Measurements from ENCODE around the gene AKAIN1.

Gene AKAIN1

GRCh38 chr18:5155907-5156287, 41.2 kb downstream of the AKAIN1 start:
- Histone ChIP-seq H2AFZ (ENCODE audit: low read length) (no peak overlapping the region), H4K20me1 (ENCODE audit: insufficient read depth, low read length) (no peaks in the 10 kb centered on the region), H3K4me2 (ENCODE audit: low read depth, low read length) (no peak overlapping the region), H3K4me3 (ENCODE audit: low read length) (no peak overlapping the region), H3K79me2 (ENCODE audit: low read length) (no peaks in the 10 kb centered on the region), H3K36me3 (replicated peaks; ENCODE audit: insufficient read depth, low read length) (no peaks in the 10 kb centered on the region), H3K9me2 (replicated peaks; ENCODE audit: insufficient read depth, low read length) (no peaks in the 10 kb centered on the region), H3K9me3 (replicated peaks; ENCODE audit: insufficient read depth, low read length) (no peaks in the 10 kb centered on the region), H3K9ac (ENCODE audit: low read length) (no peak overlapping the region), H3K4me1 (ENCODE audit: low read length) (no peaks in the 10 kb centered on the region), H3F3A (ENCODE audit: insufficient read depth, low read length) (no peaks in the 10 kb centered on the region), H3K27ac (ENCODE audit: low read length) (no peak overlapping the region), H3K27me3 (replicated peaks; ENCODE audit: insufficient read depth, low read length) (no peaks in the 10 kb centered on the region)
- DNase-seq, result no peak
- no peak for TF ChIP-seq EZH2 (optimal IDR thresholded peaks at IDR 0.05; ENCODE audit: low read depth, low read length)

GRCh38 chr18:5155218-5155906, 41.7 kb downstream of the AKAIN1 start:
- H3K9ac ChIP-seq (ENCODE audit: low read length), result no peak overlapping the region
- no peaks in the 10 kb centered on the region for H3K4me1 ChIP-seq (ENCODE audit: low read length)
- no peak overlapping the region for H3K4me3 ChIP-seq (ENCODE audit: low read length)
- H2AFZ ChIP-seq (ENCODE audit: low read length), result no peak overlapping the region
- H3K9me2 ChIP-seq (replicated peaks; ENCODE audit: insufficient read depth, low read length), result no peaks in the 10 kb centered on the region
- H3K9me3 ChIP-seq (replicated peaks; ENCODE audit: insufficient read depth, low read length), result no peaks in the 10 kb centered on the region
- H3K4me2 ChIP-seq (ENCODE audit: low read depth, low read length), result no peak overlapping the region
- TF ChIP-seq EZH2phosphoT487 (IDR thresholded peaks at IDR 0.05; ENCODE audit: low read length), result no peak
- no peak for TF ChIP-seq CTCF (IDR thresholded peaks at IDR 0.05; ENCODE audit: low read length)
- no peak for TF ChIP-seq EZH2 (optimal IDR thresholded peaks at IDR 0.05; ENCODE audit: low read depth, low read length)
- DNase-seq, result no peak
- H3K27me3 ChIP-seq (replicated peaks; ENCODE audit: insufficient read depth, low read length), result no peaks in the 10 kb centered on the region
- H4K20me1 ChIP-seq (ENCODE audit: insufficient read depth, low read length), result no peaks in the 10 kb centered on the region
- no peaks in the 10 kb centered on the region for H3K36me3 ChIP-seq (replicated peaks; ENCODE audit: insufficient read depth, low read length)
- no peaks in the 10 kb centered on the region for H3K79me2 ChIP-seq (ENCODE audit: low read length)
- H3K27ac ChIP-seq (ENCODE audit: low read length), result no peak overlapping the region
- no peaks in the 10 kb centered on the region for H3F3A ChIP-seq (ENCODE audit: insufficient read depth, low read length)

- H3K27ac ChIP-seq (ENCODE audit: low read length), result no peak overlapping the region
- TF ChIP-seq CTCF (IDR thresholded peaks at IDR 0.05; ENCODE audit: low read length) (no peak), EZH2 (optimal IDR thresholded peaks at IDR 0.05; ENCODE audit: low read depth, low read length) (no peak), EZH2phosphoT487 (IDR thresholded peaks at IDR 0.05; ENCODE audit: low read length) (no peak)
- H3K4me1 ChIP-seq (ENCODE audit: low read length), result no peaks in the 10 kb centered on the region
- no peaks in the 10 kb centered on the region for H3K27me3 ChIP-seq (replicated peaks; ENCODE audit: insufficient read depth, low read length)
- H4K20me1 ChIP-seq (ENCODE audit: insufficient read depth, low read length), result no peaks in the 10 kb centered on the region
- no peak overlapping the region for H3K9ac ChIP-seq (ENCODE audit: low read length)
- H3K9me2 ChIP-seq (replicated peaks; ENCODE audit: insufficient read depth, low read length), result no peaks in the 10 kb centered on the region
- no peak overlapping the region for H2AFZ ChIP-seq (ENCODE audit: low read length)
- no peaks in the 10 kb centered on the region for H3F3A ChIP-seq (ENCODE audit: insufficient read depth, low read length)
- no peaks in the 10 kb centered on the region for H3K36me3 ChIP-seq (replicated peaks; ENCODE audit: insufficient read depth, low read length)
- H3K4me3 ChIP-seq (ENCODE audit: low read length), result no peak overlapping the region
- DNase-seq, result no peak
- no peak overlapping the region for H3K4me2 ChIP-seq (ENCODE audit: low read depth, low read length)
- H3K9me3 ChIP-seq (replicated peaks; ENCODE audit: insufficient read depth, low read length), result no peaks in the 10 kb centered on the region
- no peaks in the 10 kb centered on the region for H3K79me2 ChIP-seq (ENCODE audit: low read length)
Measured at GRCh38 chr18:5152343-5153020, 44.6 kb downstream of the AKAIN1 start.

GRCh38 chr18:5150894-5151293, 46.2 kb downstream of the AKAIN1 start:
- no peaks in the 10 kb centered on the region for H3K27me3 ChIP-seq (replicated peaks; ENCODE audit: insufficient read depth, low read length)

More at GRCh38 chr18:5150894-5151293, 46.2 kb downstream of the AKAIN1 start:
- no peak for DNase-seq
- Histone ChIP-seq H3F3A (ENCODE audit: insufficient read depth, low read length) (no peaks in the 10 kb centered on the region), H3K4me2 (ENCODE audit: low read depth, low read length) (no peak overlapping the region), H2AFZ (ENCODE audit: low read length) (no peak overlapping the region), H3K4me3 (ENCODE audit: low read length) (no peak overlapping the region), H3K79me2 (ENCODE audit: low read length) (no peaks in the 10 kb centered on the region), H4K20me1 (ENCODE audit: insufficient read depth, low read length) (no peaks in the 10 kb centered on the region), H3K9me2 (replicated peaks; ENCODE audit: insufficient read depth, low read length) (no peaks in the 10 kb centered on the region), H3K4me1 (ENCODE audit: low read length) (no peaks in the 10 kb centered on the region), H3K36me3 (replicated peaks; ENCODE audit: insufficient read depth, low read length) (no peaks in the 10 kb centered on the region), H3K9ac (ENCODE audit: low read length) (no peak overlapping the region), H3K9me3 (replicated peaks; ENCODE audit: insufficient read depth, low read length) (no peaks in the 10 kb centered on the region), H3K27ac (ENCODE audit: low read length) (no peak overlapping the region)
- TF ChIP-seq EZH2 (optimal IDR thresholded peaks at IDR 0.05; ENCODE audit: low read depth, low read length) (no peak), EZH2phosphoT487 (IDR thresholded peaks at IDR 0.05; ENCODE audit: low read length) (no peak), CTCF (IDR thresholded peaks at IDR 0.05; ENCODE audit: low read length) (no peak)
